Panc1 (cell line): Measurements from ENCODE around the gene UBR2. TPM values are rescaled to one million over a fixed set of nuclear protein-coding genes. Genes with fewer than 3 reads are reported as not detected.

Experiments used
- ATAC-seq: fragments of 200-7000 bp; cut with Tn5 transposase; 2 replicates; pipeline ENCODE4 v1.9.1; 2020; ENCODE audit warnings: mild to moderate bottlenecking, moderate library complexity
- BruUV-seq: library from RNA; stranded (reverse); fragments of 400-500 nt; replicated peaks from 2 replicates; lab custom pipeline; 2021; lab: Mats Ljungman, UMichigan
- CTCF ChIA-PET: fragments of 300-600 bp; sonication (Branson Sonifier 250); formaldehyde crosslinking; loops from one replicate; lab custom pipeline; 2022; ENCODE audit warnings: antibody characterized with exemption; lab: Charles Lee
- POLR2A ChIA-PET: fragments of 300-600 bp; sonication (Branson Sonifier 250); formaldehyde crosslinking; loops from one replicate; lab custom pipeline; 2022; ENCODE audit warnings: antibody characterized with exemption; lab: Charles Lee
- DNase-seq: peaks from one replicate; pipeline ENCODE4 v3.0.0-alpha.2; 2010; ENCODE audit warnings: low read depth, low spot score
- H3K27ac ChIP-seq: 2 replicates; pipeline ENCODE4 v1.5.1; 2011; ENCODE audit warnings: mild to moderate bottlenecking, low read length, inconsistent platforms
- H3K27me3 ChIP-seq: fragments of 200-500 bp; sonication (Bioruptor generic); 2 replicates; pipeline ENCODE4 v1.6.0; 2014; ENCODE audit warnings: low read length, inconsistent platforms; ENCODE audit not compliant: control insufficient read depth, insufficient read depth
- H3K36me3 ChIP-seq: fragments of 200-500 bp; sonication (Bioruptor generic); 2 replicates; pipeline ENCODE4 v1.5.1; 2014; ENCODE audit warnings: inconsistent platforms, mild to moderate bottlenecking, low read length, moderate library complexity; ENCODE audit not compliant: control insufficient read depth, insufficient read depth
- H3K4me1 ChIP-seq: 2 replicates; pipeline ENCODE4 v1.5.1; 2011; ENCODE audit warnings: inconsistent platforms, mild to moderate bottlenecking, low read length, moderate library complexity; ENCODE audit not compliant: control insufficient read depth, insufficient read depth
- H3K4me3 ChIP-seq, 2 experiments: 2 replicates each; pipeline ENCODE4 v1.5.1; 2011 to 2012; ENCODE audit warnings: low read depth in 2 of 2, low read length in 2 of 2, mild to moderate bottlenecking in 2 of 2, inconsistent platforms in 1 of 2, moderate library complexity in 1 of 2
- H3K9me3 ChIP-seq: fragments of 200-500 bp; sonication (Bioruptor generic); 2 replicates; pipeline ENCODE4 v1.5.1; 2014; ENCODE audit warnings: low read depth, mild to moderate bottlenecking, inconsistent platforms, low read length, moderate library complexity; ENCODE audit not compliant: control insufficient read depth, insufficient read depth
- POLR2AphosphoS5 ChIP-seq: IDR thresholded peaks from 2 replicates; pipeline ENCODE4 v1.6.1; 2012; ENCODE audit warnings: mild to moderate bottlenecking, low read depth, low read length, moderate library complexity
- REST ChIP-seq, 2 experiments: IDR thresholded peaks; 2 replicates each; pipeline ENCODE4 v1.6.1; 2011 to 2012; ENCODE audit warnings: low read depth in 2 of 2, control low read depth in 1 of 2, low read length in 1 of 2, mild to moderate bottlenecking in 1 of 2, moderate library complexity in 1 of 2; ENCODE audit not compliant: insufficient read depth in 1 of 2
- SIN3A ChIP-seq: IDR thresholded peaks from 2 replicates; pipeline ENCODE4 v1.6.1; 2012; ENCODE audit warnings: low read depth, mild to moderate bottlenecking, low read length, moderate library complexity, borderline replicate concordance; ENCODE audit not compliant: insufficient read depth
- TCF7L2 ChIP-seq: IDR thresholded peaks from 2 replicates; pipeline ENCODE4 v1.6.1; 2011; ENCODE audit warnings: mild to moderate bottlenecking, low read depth, low read length, inconsistent platforms
- in situ Hi-C: cut with HindIII; loops from 2 replicates; pipeline ENCODE4 v1.10.0; 2016; ENCODE audit warnings: low sequenced_read_pairs, low pct_unique_long_range_greater_than_20kb
- intact Hi-C: fragments of 100-400 bp; cut with micrococcal nuclease; formaldehyde crosslinking; loops from one replicate; pipeline ENCODE4 v1.10.0; 2022; ENCODE audit not compliant: unreplicated experiment
- total RNA-seq: library from RNA; stranded (reverse); gene quantifications from one replicate; pipeline ENCODE4 v1.2.1, GENCODE V29; 2021; ENCODE audit not compliant: unreplicated experiment
- TF ChIP-seq, protein P1 (sequence below): fragments of 450-650 bp; IDR thresholded peaks from 2 replicates; pipeline ENCODE4 v1.5.1; 2017; ENCODE audit warnings: mild to moderate bottlenecking

UBR2 gene
- total RNA-seq, 1 experiment from 2014 or later: 19.1 TPM

DNA sequence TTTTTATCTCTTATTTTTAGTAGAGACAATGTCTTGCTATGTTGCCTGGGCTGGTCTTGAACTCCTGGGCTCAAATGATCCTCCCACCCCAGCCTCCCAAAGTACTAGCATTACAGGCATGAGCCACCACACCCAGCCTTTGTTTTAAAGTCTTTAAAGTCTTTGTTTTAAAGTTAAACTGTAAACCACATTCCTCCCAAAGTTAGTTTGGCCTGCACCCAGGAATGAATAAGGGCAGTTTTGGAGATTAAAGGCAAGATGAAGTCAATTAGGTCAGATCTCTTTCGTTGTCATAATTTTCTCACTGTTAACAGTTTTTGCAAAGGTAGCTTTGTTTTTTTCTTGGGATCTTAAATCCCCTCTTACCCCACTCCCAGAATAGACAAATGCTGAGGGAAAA is 63.8 kb downstream of the UBR2 start:
- Histone ChIP-seq H3K4me3 (no peak overlapping the region), H3K36me3 (no peaks in the 10 kb centered on the region), H3K9me3 (no peaks in the 10 kb centered on the region), H3K4me1 (no peaks in the 10 kb centered on the region), H3K27ac (no peak overlapping the region), H3K27me3 (no peaks in the 10 kb centered on the region)
- POLR2A ChIA-PET: no interaction called here
- no TSS peak for BruUV-seq
- in situ Hi-C loops (no loop called here), intact Hi-C loops (no loop called here)
- CTCF ChIA-PET: no interaction called here
- no peak for TF ChIP-seq SIN3A
- no peak for TF ChIP-seq REST (IDR thresholded peaks at IDR 0.05; ENCODE audit: insufficient read depth in 1 of 2, low read depth in 2 of 2, low read length in 1 of 2)
- TF ChIP-seq, protein P1, sequence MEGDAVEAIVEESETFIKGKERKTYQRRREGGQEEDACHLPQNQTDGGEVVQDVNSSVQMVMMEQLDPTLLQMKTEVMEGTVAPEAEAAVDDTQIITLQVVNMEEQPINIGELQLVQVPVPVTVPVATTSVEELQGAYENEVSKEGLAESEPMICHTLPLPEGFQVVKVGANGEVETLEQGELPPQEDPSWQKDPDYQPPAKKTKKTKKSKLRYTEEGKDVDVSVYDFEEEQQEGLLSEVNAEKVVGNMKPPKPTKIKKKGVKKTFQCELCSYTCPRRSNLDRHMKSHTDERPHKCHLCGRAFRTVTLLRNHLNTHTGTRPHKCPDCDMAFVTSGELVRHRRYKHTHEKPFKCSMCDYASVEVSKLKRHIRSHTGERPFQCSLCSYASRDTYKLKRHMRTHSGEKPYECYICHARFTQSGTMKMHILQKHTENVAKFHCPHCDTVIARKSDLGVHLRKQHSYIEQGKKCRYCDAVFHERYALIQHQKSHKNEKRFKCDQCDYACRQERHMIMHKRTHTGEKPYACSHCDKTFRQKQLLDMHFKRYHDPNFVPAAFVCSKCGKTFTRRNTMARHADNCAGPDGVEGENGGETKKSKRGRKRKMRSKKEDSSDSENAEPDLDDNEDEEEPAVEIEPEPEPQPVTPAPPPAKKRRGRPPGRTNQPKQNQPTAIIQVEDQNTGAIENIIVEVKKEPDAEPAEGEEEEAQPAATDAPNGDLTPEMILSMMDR: no peak
- no peak for TF ChIP-seq POLR2AphosphoS5
- no peak for TF ChIP-seq TCF7L2
- DNase-seq: no peak
- ATAC-seq: no peak

GRCh38 chr6:42628604-42629003 is 64.8 kb downstream of the UBR2 start:
- DNase-seq: no peak
- ChIA-PET CTCF (no interaction called here), POLR2A (no interaction called here)

More at GRCh38 chr6:42628604-42629003, 64.8 kb downstream of the UBR2 start:
- Histone ChIP-seq H3K4me1 (no peaks in the 10 kb centered on the region), H3K36me3 (no peaks in the 10 kb centered on the region), H3K4me3 (no peak overlapping the region), H3K9me3 (no peaks in the 10 kb centered on the region), H3K27ac (no peak overlapping the region), H3K27me3 (no peaks in the 10 kb centered on the region)
- intact Hi-C loops: no loop called here
- no TSS peak for BruUV-seq
- in situ Hi-C loops: no loop called here
- ATAC-seq: no peak
- no peak for TF ChIP-seq REST (IDR thresholded peaks at IDR 0.05; ENCODE audit: insufficient read depth in 1 of 2, low read depth in 2 of 2, low read length in 1 of 2)
- no peak for TF ChIP-seq POLR2AphosphoS5
- TF ChIP-seq, protein P1: no peak
- TF ChIP-seq TCF7L2: no peak
- TF ChIP-seq SIN3A: no peak
